ENCODE results near the gene DIPK1A.

- TF ChIP-seq GATA2 (IDR thresholded peaks at IDR 0.05; ENCODE audit: low read depth, low read length) (no peak), GATA3 (IDR thresholded peaks at IDR 0.05; ENCODE audit: low read depth, low read length) (no peak)
Measured at GRCh38 chr1:92872719-92873118, 88.5 kb downstream of the DIPK1A start.
